Liver (tissue), 9 donors: ENCODE measurements around the gene MAPK8. TPM values are rescaled to one million over a fixed set of nuclear protein-coding genes. Genes with fewer than 3 reads are reported as not detected.

Source experiments
- DNase-seq: peaks from one replicate; pipeline ENCODE4 v3.0.0-alpha.2; 2017; ENCODE audit warnings: low spot score
- H3K27ac ChIP-seq, 2 donors: one replicate each; pipeline ENCODE4 v1.7.0; 2013; ENCODE audit warnings: inconsistent platforms in 2 of 2, low read length in 2 of 2, control low read depth in 1 of 2, low read depth in 1 of 2, mild to moderate bottlenecking in 1 of 2
- H3K27me3 ChIP-seq, 4 donors: one replicate each; pipeline versions ENCODE4 v1.6.1 to v1.7.0; 2013; ENCODE audit warnings: low read length in 3 of 4, inconsistent platforms in 1 of 4, mild to moderate bottlenecking in 1 of 4, moderate library complexity in 1 of 4; ENCODE audit not compliant: control insufficient read depth in 4 of 4, insufficient read depth in 4 of 4
- H3K36me3 ChIP-seq, 4 donors: one replicate each; pipeline versions ENCODE4 v1.6.1 to v1.7.0; 2013; ENCODE audit warnings: low read length in 3 of 4, mild to moderate bottlenecking in 3 of 4, low read depth in 1 of 4, moderate library complexity in 1 of 4; ENCODE audit not compliant: control insufficient read depth in 4 of 4, insufficient read depth in 3 of 4
- H3K4me1 ChIP-seq, 4 donors: one replicate each; pipeline versions ENCODE4 v1.6.1 to v1.7.0; 2013; ENCODE audit warnings: low read length in 3 of 4, mild to moderate bottlenecking in 3 of 4, moderate library complexity in 1 of 4; ENCODE audit not compliant: control insufficient read depth in 4 of 4, insufficient read depth in 4 of 4
- H3K4me3 ChIP-seq, 3 donors: one replicate each; pipeline versions ENCODE4 v1.6.1 to v1.7.0; 2013; ENCODE audit warnings: low read length in 3 of 3, control low read depth in 1 of 3, low read depth in 1 of 3, mild to moderate bottlenecking in 1 of 3
- H3K9ac ChIP-seq, 2 donors: one replicate each; pipeline ENCODE4 v1.7.0; 2013; ENCODE audit warnings: low read length in 2 of 2, mild to moderate bottlenecking in 2 of 2, moderate library complexity in 2 of 2, control low read depth in 1 of 2, low read depth in 1 of 2
- H3K9me3 ChIP-seq, 4 donors: one replicate each; pipeline versions ENCODE4 v1.6.1 to v1.7.0; 2013; ENCODE audit warnings: low read length in 3 of 4; ENCODE audit not compliant: control insufficient read depth in 4 of 4
- ATF3 ChIP-seq: IDR thresholded peaks from 2 replicates; pipeline ENCODE4 v1.6.1; 2016; ENCODE audit warnings: antibody characterized with exemption
- EGR1 ChIP-seq, 2 donors: IDR thresholded peaks; 2 replicates each; pipeline ENCODE4 v1.6.1; 2016 to 2018; ENCODE audit warnings: antibody characterized with exemption in 2 of 2, low read depth in 2 of 2
- FOXA1 ChIP-seq: IDR thresholded peaks from 2 replicates; pipeline ENCODE4 v1.6.1; 2016; ENCODE audit warnings: antibody characterized with exemption
- FOXA2 ChIP-seq: IDR thresholded peaks from 2 replicates; pipeline ENCODE4 v1.6.1; 2016; ENCODE audit warnings: antibody characterized with exemption
- GABPA ChIP-seq, 2 donors: IDR thresholded peaks in 1 of 2; conservative IDR thresholded peaks in 1 of 2; 2 replicates each; pipeline ENCODE4 v1.6.1; 2016; ENCODE audit warnings: antibody characterized with exemption in 2 of 2, mild to moderate bottlenecking in 1 of 2, moderate library complexity in 1 of 2
- HNF4A ChIP-seq, 2 donors: conservative IDR thresholded peaks; 2 replicates each; pipeline ENCODE4 v1.6.1; 2016; ENCODE audit warnings: antibody characterized with exemption in 2 of 2, mild to moderate bottlenecking in 2 of 2
- HNF4G ChIP-seq: IDR thresholded peaks from 2 replicates; pipeline ENCODE4 v1.6.1; 2016; ENCODE audit warnings: antibody characterized with exemption
- JUND ChIP-seq, 2 donors: IDR thresholded peaks; 2 replicates each; pipeline ENCODE4 v1.6.1; 2016; ENCODE audit warnings: antibody characterized with exemption in 2 of 2
- MAX ChIP-seq: IDR thresholded peaks from 2 replicates; pipeline ENCODE4 v1.6.1; 2016; ENCODE audit warnings: antibody characterized with exemption
- NR2F2 ChIP-seq: IDR thresholded peaks from 2 replicates; pipeline ENCODE4 v1.6.1; 2016; ENCODE audit warnings: antibody characterized with exemption
- RAD21 ChIP-seq, 2 donors: IDR thresholded peaks; 2 replicates each; pipeline ENCODE4 v1.6.1; 2016; ENCODE audit warnings: antibody characterized with exemption in 2 of 2, mild to moderate bottlenecking in 2 of 2
- REST ChIP-seq: IDR thresholded peaks from 2 replicates; pipeline ENCODE4 v1.6.1; 2016; ENCODE audit warnings: antibody characterized with exemption, mild to moderate bottlenecking
- RXRA ChIP-seq, 2 donors: IDR thresholded peaks; 2 replicates each; pipeline ENCODE4 v1.6.1; 2017 to 2018; ENCODE audit warnings: antibody characterized with exemption in 2 of 2, mild to moderate bottlenecking in 1 of 2
- SP1 ChIP-seq: IDR thresholded peaks from 2 replicates; pipeline ENCODE4 v1.6.1; 2018; ENCODE audit warnings: antibody characterized with exemption, mild to moderate bottlenecking
- YY1 ChIP-seq: IDR thresholded peaks from 2 replicates; pipeline ENCODE4 v1.6.1; 2016; ENCODE audit warnings: antibody characterized with exemption, mild to moderate bottlenecking
- ZBTB33 ChIP-seq: IDR thresholded peaks from 2 replicates; pipeline ENCODE4 v1.6.1; 2016; ENCODE audit warnings: antibody characterized with exemption
- WGBS: extraction: QIAGEN DNeasy Blood & Tissue Kit; methylation state at CpG from one replicate; pipeline ENCODE4 v1.1.7; 2013; 5-methylcytosine and 5-hydroxymethylcytosine counted together
- polyA plus RNA-seq, 2 donors: library from polyadenylated mRNA; stranded (reverse) in 1 of 2; unstranded in 1 of 2; fragments of 200-250 nt in 1 of 2; fragments of >200 nt in 1 of 2; fragmentation: Nextera tagmentation in 1 of 2; extraction: Ambion mirVana in 1 of 2; gene quantifications; one replicate each; pipeline versions ENCODE4 v1.2.1 to v1.2.3, GENCODE V29; 2013 to 2015
- total RNA-seq, 2 donors: library from RNA; depleted of rRNA; stranded (reverse); fragments of >200 nt; gene quantifications; one replicate each; pipeline ENCODE4 v1.2.3, GENCODE V29; 2014
- donor health status: healthy.
- donor health status: healthy.
- donor health status: healthy.
- donor health status: healthy.
- donor health status: healthy.

Gene MAPK8
- total and polyA plus RNA-seq, 4 donors, result 14.9 to 51.6 (median 24.8) TPM

GRCh38 chr10:48296576-48297098, 9.8 kb upstream of the MAPK8 start:
- Histone ChIP-seq H3K27ac (no peak overlapping the region), H3K4me3 (no peak overlapping the region), H3K9me3 (no peaks in the 10 kb centered on the region), H3K27me3 (no peaks in the 10 kb centered on the region), H3K9ac (no peak overlapping the region), H3K4me1 (no peaks in the 10 kb centered on the region), H3K36me3 (no peaks in the 10 kb centered on the region)
- DNase-seq, result no peak
- 86% methylated on average over 4 of the region's 4 CpGs for WGBS
- TF ChIP-seq FOXA2 (no peak), REST (no peak), HNF4G (no peak), RAD21 (IDR thresholded peaks at IDR 0.05) (no peak), NR2F2 (no peak), HNF4A (conservative IDR thresholded peaks at IDR 0.05) (no peak), FOXA1 (no peak), SP1 (no peak), JUND (IDR thresholded peaks at IDR 0.05) (no peak), GABPA (IDR thresholded peaks at IDR 0.05 in 1 of 2, conservative IDR thresholded peaks at IDR 0.05 in 1 of 2) (no peak), RXRA (IDR thresholded peaks at IDR 0.05) (no peak), MAX (no peak)

- 91% methylated on average over 7 of the region's 7 CpGs for WGBS
- H3K9ac ChIP-seq, result no peak overlapping the region
- H3K27me3 ChIP-seq, result no peaks in the 10 kb centered on the region
- no peak for TF ChIP-seq ZBTB33
- TF ChIP-seq EGR1 (IDR thresholded peaks at IDR 0.05; ENCODE audit: low read depth in 2 of 2), result no peak
- no peak for TF ChIP-seq HNF4A (conservative IDR thresholded peaks at IDR 0.05)
- TF ChIP-seq SP1, result no peak
- TF ChIP-seq FOXA1, result no peak
- TF ChIP-seq YY1, result no peak
- no peak for TF ChIP-seq ATF3
- TF ChIP-seq HNF4G, result no peak
- no peak for TF ChIP-seq REST
- TF ChIP-seq RAD21 (IDR thresholded peaks at IDR 0.05), result no peak
- no peak for TF ChIP-seq RXRA (IDR thresholded peaks at IDR 0.05)
- TF ChIP-seq JUND (IDR thresholded peaks at IDR 0.05), result no peak
- no peaks in the 10 kb centered on the region for H3K9me3 ChIP-seq
- no peaks in the 10 kb centered on the region for H3K4me1 ChIP-seq
- no peaks in the 10 kb centered on the region for H3K36me3 ChIP-seq
- no peak for DNase-seq
- H3K27ac ChIP-seq, result no peak overlapping the region
- H3K4me3 ChIP-seq, result no peak overlapping the region
Observed at GRCh38 chr10:48299066-48299465, 7.4 kb upstream of the MAPK8 start.
